Psoas muscle (tissue), 8 donors: ENCODE results near the gene KPNA4. TPM values are rescaled to one million over a fixed set of nuclear protein-coding genes. Genes with fewer than 3 reads are reported as not detected.
"Not testable (repeated sequence)": the region's sequence is repeated elsewhere in the genome, so short reads cannot be mapped to it uniquely, and the experiment has no call there.

Experiments used
- ATAC-seq, 4 donors: fragments of 200-7000 bp; cut with Tn5 transposase; one replicate each; pipeline ENCODE4 v1.9.1; 2020; ENCODE audit warnings: moderate library complexity in 3 of 4, mild to moderate bottlenecking in 2 of 4
- DNase-seq, 2 donors: peaks; one replicate each; pipeline ENCODE4 v3.0.0-alpha.2; 2020
- H3K27ac ChIP-seq: fragments of 200-600 bp; one replicate; pipeline ENCODE4 v1.8.0; 2022
- H3K27me3 ChIP-seq, 3 donors: fragments of 200-600 bp in 1 of 3; one replicate each; pipeline versions ENCODE4 v1.6.1 to v1.8.0; 2013 to 2022; ENCODE audit warnings: low read length in 2 of 3, mild to moderate bottlenecking in 2 of 3, moderate library complexity in 1 of 3; ENCODE audit not compliant: insufficient read depth in 3 of 3
- H3K36me3 ChIP-seq, 2 donors: fragments of 200-600 bp in 1 of 2; one replicate each; pipeline versions ENCODE4 v1.6.1 to v1.8.0; 2013 to 2022; ENCODE audit warnings: low read depth in 1 of 2, mild to moderate bottlenecking in 1 of 2, moderate library complexity in 1 of 2; ENCODE audit not compliant: insufficient read depth in 1 of 2
- H3K4me1 ChIP-seq: fragments of 200-600 bp; one replicate; pipeline ENCODE4 v1.8.0; 2022
- H3K4me3 ChIP-seq: fragments of 200-600 bp; one replicate; pipeline ENCODE4 v1.8.0; 2022; ENCODE audit warnings: mild to moderate bottlenecking
- H3K9me3 ChIP-seq: fragments of 200-600 bp; one replicate; pipeline ENCODE4 v1.8.0; 2022
- WGBS, 3 donors: extraction: QIAGEN DNeasy Blood & Tissue Kit; methylation state at CpG; one replicate each; pipeline versions ENCODE4 v1.1.6 to v1.1.7; 2013; 5-methylcytosine and 5-hydroxymethylcytosine counted together
- intact Hi-C, 2 donors: fragments of 100-400 bp; cut with DNase I; formaldehyde crosslinking; loops; one replicate each; pipeline versions ENCODE4 v1.11.0 to v1.14.2; 2022
- polyA plus RNA-seq, 3 donors: library from polyadenylated mRNA; stranded (reverse); fragments of 200-250 nt; gene quantifications; one replicate each; pipeline ENCODE4 v1.2.3, GENCODE V29; 2013
- total RNA-seq, 4 donors: library from RNA; stranded (reverse); fragmentation: NEBNext Ultra II Directional in 2 of 4; extraction: Animal tissue kit (Norgen Biotek cat#: 25700) in 2 of 4; gene quantifications; one replicate each; pipeline versions ENCODE4 v1.2.1 to v1.2.4, GENCODE V29; 2021 to 2023
- TF ChIP-seq, protein P1 (sequence below): fragments of 200-600 bp; IDR thresholded peaks from one replicate; pipeline ENCODE4 v1.8.0; 2022; ENCODE audit warnings: antibody characterized with exemption
- donor health status: healthy with polysubstance abuse.
- donor health status: DM: no; HTN: no; CAD: no; lungs with moderate emphysema.
- donor health status: Bipolar disorder and iron deficiency.
- donor health status: healthy.
- donor health status: DM: yes; HTN: yes; CAD: no.
- donor health status: DM: no; HTN: no; CAD: no.
- donor health status: DM: no; HTN: no; CAD: no.
- donor health status: DM: yes; HTN: yes; CAD: no.

Gene KPNA4
- total and polyA plus RNA-seq, 7 donors, result 48.5 to 236 (median 197) TPM

DNA sequence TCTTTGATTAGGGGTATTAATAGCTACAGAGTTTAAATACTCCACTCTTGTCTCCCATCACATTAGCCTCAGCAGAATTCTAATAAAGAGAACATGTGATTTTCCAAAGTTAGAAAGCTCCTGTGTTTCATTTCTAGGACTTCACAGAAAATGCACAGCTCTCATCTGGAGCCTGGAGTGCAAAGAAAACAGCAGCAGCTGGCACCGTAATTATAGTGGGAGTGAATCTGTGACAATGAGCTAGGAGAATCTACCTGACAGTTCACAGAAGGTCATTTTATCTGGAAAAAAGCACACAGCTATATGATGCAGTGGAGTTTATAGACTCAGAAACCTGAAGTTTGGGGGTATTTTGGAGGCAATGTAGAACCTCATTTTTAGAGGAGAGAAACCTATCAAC lies 110.4 kb downstream of the KPNA4 start:
- no peaks in the 10 kb centered on the region for H3K36me3 ChIP-seq
- H3K27ac ChIP-seq, result no peak overlapping the region
- H3K4me1 ChIP-seq, result peaks cover 3% of the 10 kb centered on the region
- 53 to 69% (median 55%) methylated on average over 1 of the region's 1 CpG for WGBS, 3 donors
- TF ChIP-seq, protein P1, sequence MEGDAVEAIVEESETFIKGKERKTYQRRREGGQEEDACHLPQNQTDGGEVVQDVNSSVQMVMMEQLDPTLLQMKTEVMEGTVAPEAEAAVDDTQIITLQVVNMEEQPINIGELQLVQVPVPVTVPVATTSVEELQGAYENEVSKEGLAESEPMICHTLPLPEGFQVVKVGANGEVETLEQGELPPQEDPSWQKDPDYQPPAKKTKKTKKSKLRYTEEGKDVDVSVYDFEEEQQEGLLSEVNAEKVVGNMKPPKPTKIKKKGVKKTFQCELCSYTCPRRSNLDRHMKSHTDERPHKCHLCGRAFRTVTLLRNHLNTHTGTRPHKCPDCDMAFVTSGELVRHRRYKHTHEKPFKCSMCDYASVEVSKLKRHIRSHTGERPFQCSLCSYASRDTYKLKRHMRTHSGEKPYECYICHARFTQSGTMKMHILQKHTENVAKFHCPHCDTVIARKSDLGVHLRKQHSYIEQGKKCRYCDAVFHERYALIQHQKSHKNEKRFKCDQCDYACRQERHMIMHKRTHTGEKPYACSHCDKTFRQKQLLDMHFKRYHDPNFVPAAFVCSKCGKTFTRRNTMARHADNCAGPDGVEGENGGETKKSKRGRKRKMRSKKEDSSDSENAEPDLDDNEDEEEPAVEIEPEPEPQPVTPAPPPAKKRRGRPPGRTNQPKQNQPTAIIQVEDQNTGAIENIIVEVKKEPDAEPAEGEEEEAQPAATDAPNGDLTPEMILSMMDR, result no peak
- intact Hi-C loops, result no loop called here
- ATAC-seq (no peak), DNase-seq (no peak)
- H3K27me3 ChIP-seq, result peaks cover 0 to 9% (median 4%) of the 10 kb centered on the region in 3 donors
- H3K4me3 ChIP-seq, result no peak overlapping the region
- H3K9me3 ChIP-seq, result no peaks in the 10 kb centered on the region

DNA sequence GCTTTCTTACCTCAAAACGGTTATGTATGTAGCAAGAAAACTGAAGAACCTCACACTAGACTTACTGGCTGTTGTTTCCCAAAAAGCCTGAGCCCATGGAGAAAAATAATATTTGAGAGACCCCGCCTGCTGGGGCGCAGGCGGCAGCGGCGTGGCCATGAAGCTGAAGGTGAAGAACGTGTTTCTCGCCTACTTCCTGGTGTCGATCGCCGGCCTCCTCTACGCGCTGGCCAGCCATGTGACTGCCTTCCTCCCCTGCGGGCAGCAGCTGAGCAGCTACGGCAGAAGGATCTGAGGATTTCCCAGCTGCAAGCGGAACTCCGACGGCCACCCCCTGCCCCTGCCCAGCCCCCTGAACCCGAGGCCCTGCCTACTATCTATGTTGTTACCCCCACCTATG lies 113.1 kb downstream of the KPNA4 start:
- H3K4me1 ChIP-seq, H3K9me3 ChIP-seq, H3K27ac ChIP-seq, DNase-seq, ATAC-seq, H3K36me3 ChIP-seq, H3K4me3 ChIP-seq, intact Hi-C loops: not testable (repeated sequence)
- H3K27me3 ChIP-seq, result peaks cover 0 to 31% (median 13%) of the 10 kb centered on the region in 3 donors
- WGBS, 3 donors, result 92 to 97% (median 95%) methylated on average over 16 to 19 of the region's 19 CpGs

DNA sequence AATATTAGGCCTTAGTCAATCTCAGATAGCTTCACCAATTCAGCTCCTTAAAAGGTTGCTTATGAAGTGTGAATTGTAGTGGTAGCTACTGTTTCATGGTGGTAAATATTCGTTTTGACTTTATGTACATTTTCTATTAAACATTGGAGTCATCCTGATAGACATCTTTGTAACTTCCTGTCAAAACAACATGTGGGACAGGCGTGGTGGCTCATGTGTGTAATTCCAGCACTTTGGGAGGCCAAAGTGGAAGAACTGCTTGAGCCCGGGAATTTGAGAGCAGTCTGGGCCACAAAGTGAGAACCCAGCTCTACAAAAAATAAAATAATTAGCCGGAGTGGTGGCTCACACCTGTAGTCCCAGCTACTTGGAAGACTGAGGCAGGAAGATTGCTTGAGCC lies 113.8 kb downstream of the KPNA4 start:
- ATAC-seq, result no peak
- Histone ChIP-seq H3K4me1 (peaks cover 9% of the 10 kb centered on the region), H3K9me3 (no peaks in the 10 kb centered on the region), H3K36me3 (no peaks in the 10 kb centered on the region), H3K27ac (no peak overlapping the region), H3K27me3 (peaks cover 0 to 31% (median 13%) of the 10 kb centered on the region in 3 donors), H3K4me3 (no peak overlapping the region)
- WGBS, 3 donors, result 89 to 91% (median 90%) methylated on average over 4 of the region's 4 CpGs
- intact Hi-C loops, result no loop called here
- TF ChIP-seq, protein P1, result no peak
- no peak for DNase-seq

DNA sequence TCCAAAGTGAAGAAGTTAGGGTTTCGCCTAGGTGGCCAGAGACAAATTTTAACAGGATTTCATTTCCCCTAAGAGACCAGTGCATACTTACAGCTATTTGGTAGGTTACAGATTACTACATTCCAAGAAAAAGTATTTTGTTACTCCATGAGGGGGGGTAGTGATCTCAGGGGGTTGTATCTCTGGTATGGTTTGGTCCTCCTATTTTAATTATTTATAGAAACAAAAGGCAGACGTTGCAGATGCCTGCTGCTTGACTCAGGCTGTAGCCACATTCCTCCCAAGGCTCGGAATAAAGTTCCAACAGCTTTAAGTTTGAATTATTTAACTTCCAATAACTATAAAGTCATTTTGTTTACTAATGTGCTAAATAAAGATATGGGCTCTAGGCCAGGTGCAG lies 114.5 kb downstream of the KPNA4 start:
- DNase-seq (no peak), ATAC-seq (no peak)
- no peak overlapping the region for H3K4me3 ChIP-seq
- TF ChIP-seq, protein P1, result no peak
- no peaks in the 10 kb centered on the region for H3K9me3 ChIP-seq
- H3K27me3 ChIP-seq, result peaks cover 0 to 31% (median 13%) of the 10 kb centered on the region in 3 donors
- intact Hi-C loops, result no loop called here
- peaks cover 9% of the 10 kb centered on the region for H3K4me1 ChIP-seq
- 52 to 60% (median 59%) methylated on average over 3 of the region's 3 CpGs for WGBS, 3 donors
- no peak overlapping the region for H3K27ac ChIP-seq
- H3K36me3 ChIP-seq, result no peaks in the 10 kb centered on the region

DNA sequence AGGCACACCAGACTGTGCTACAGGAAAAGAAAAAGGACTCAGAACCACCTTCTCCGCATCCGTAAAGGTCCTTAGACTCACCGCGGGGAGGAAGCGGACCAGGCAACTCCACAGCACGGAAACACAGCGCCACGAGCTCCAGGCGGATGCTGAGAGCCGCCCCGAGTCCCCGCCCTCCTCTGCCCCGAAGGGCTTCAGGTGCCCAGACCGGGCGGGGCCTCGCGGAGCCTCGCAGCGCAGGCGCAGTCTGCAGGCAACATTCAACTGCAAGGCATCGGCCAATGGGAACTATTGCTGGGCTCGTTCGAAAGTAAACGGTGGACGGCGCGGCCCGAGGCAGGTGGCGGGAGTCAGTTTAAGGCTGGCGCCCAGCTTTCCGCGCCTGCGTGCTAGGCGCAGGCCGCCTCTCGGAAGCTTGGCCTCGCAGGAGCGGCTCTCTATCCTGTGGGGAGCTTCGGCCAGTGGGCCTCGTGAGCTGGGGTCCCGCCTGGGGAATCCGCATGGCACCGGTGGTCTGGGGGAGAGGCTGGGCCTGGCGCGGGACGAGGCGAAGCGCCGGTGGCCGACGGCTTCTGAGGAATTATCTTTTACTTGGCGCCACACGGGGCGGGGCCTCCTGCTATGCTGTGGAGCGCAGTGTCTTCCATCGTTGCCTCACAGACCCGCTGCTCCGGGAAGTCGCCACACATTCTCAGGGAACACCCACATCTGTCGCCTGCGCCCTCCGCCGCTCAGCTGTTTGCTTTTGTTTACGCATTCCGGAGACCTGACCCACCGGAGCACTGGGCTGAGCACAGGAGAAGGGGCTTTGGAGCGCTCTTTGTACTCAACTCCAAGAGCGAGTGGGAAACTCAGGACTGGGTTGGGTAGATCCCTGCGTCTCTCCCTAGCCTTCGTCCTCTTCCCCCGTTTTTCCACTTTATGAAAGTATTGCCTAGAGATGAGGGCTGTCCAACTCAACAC lies 115.5 kb downstream of the KPNA4 start, which contains the start of gene TRIM59:
Gene TRIM59, minus strand, starts transcription at position 151 of the 963 bp plus-strand sequence. CDS start 10,603 bp downstream, outside the sequence.
- peak; percentile 51 to 80 (median 72) for ATAC-seq
- 5 to 6% (median 5%) methylated on average over 60 to 71 of the region's 71 CpGs for WGBS, 3 donors
- H3K4me1 ChIP-seq, result peaks cover 9% of the 10 kb centered on the region
- peak; percentile 78 to 81 for DNase-seq
- H3K9me3 ChIP-seq, result no peaks in the 10 kb centered on the region
- intact Hi-C loops, result no loop called here
- no peak within 1 kb of the TSS for H3K27ac ChIP-seq
- peak within 1 kb of the TSS; percentile 58 for H3K4me3 ChIP-seq
- peaks cover 0 to 31% (median 13%) of the 10 kb centered on the region in 3 donors for H3K27me3 ChIP-seq
- H3K36me3 ChIP-seq, result no peaks in the 10 kb centered on the region
- TF ChIP-seq, protein P1, result no peak
